ENCODE measurements around the gene INPP5D.

INPP5D gene

DNA sequence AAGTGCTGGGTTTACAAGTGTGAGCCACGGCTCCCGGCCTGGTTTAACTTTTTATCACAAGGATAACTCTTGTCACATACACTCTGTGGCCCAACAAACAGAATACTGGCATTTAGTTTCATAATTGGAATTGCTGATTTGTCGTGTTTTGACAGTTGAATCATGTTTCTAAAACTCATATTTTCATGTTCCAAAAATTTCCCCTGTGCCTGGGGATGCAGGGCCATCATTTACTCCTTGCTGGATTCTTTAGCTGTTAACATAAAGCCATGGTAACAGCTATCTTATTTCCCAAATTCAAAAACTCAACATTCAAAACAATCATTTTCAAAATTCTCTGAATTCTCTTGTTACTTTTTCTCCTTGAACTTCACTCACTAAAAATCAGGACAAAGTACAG is 174.9 kb downstream of the INPP5D start:
- TF ChIP-seq, protein P1, sequence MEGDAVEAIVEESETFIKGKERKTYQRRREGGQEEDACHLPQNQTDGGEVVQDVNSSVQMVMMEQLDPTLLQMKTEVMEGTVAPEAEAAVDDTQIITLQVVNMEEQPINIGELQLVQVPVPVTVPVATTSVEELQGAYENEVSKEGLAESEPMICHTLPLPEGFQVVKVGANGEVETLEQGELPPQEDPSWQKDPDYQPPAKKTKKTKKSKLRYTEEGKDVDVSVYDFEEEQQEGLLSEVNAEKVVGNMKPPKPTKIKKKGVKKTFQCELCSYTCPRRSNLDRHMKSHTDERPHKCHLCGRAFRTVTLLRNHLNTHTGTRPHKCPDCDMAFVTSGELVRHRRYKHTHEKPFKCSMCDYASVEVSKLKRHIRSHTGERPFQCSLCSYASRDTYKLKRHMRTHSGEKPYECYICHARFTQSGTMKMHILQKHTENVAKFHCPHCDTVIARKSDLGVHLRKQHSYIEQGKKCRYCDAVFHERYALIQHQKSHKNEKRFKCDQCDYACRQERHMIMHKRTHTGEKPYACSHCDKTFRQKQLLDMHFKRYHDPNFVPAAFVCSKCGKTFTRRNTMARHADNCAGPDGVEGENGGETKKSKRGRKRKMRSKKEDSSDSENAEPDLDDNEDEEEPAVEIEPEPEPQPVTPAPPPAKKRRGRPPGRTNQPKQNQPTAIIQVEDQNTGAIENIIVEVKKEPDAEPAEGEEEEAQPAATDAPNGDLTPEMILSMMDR (IDR thresholded peaks at IDR 0.05; ENCODE audit: low read depth, low read length) = no peak
- Histone ChIP-seq H3K27ac (no peak overlapping the region), H3K9me3 (ENCODE audit: severe bottlenecking) (no peaks in the 10 kb centered on the region)

GRCh38 chr2:233235977-233236376 is 175.8 kb downstream of the INPP5D start:
- H3K27me3 ChIP-seq (ENCODE audit: insufficient read depth, low read depth, severe bottlenecking) = no peaks in the 10 kb centered on the region
- H3K36me3 ChIP-seq = no peaks in the 10 kb centered on the region
- H3K27ac ChIP-seq = no peak overlapping the region
- TF ChIP-seq, protein P1 (IDR thresholded peaks at IDR 0.05; ENCODE audit: low read depth, low read length) = no peak
- no peaks in the 10 kb centered on the region for H3K9me3 ChIP-seq (ENCODE audit: severe bottlenecking)
- no peak overlapping the region for H3K4me3 ChIP-seq (ENCODE audit: low read depth, low read length)
- DNase-seq = no peak

More for the DNA sequence above, 174.9 kb downstream of the INPP5D start:
- no peaks in the 10 kb centered on the region for H3K36me3 ChIP-seq
- no peak overlapping the region for H3K4me3 ChIP-seq (ENCODE audit: low read depth, low read length)
- H3K27me3 ChIP-seq (ENCODE audit: insufficient read depth, low read depth, severe bottlenecking) = no peaks in the 10 kb centered on the region
- DNase-seq = no peak

DNA sequence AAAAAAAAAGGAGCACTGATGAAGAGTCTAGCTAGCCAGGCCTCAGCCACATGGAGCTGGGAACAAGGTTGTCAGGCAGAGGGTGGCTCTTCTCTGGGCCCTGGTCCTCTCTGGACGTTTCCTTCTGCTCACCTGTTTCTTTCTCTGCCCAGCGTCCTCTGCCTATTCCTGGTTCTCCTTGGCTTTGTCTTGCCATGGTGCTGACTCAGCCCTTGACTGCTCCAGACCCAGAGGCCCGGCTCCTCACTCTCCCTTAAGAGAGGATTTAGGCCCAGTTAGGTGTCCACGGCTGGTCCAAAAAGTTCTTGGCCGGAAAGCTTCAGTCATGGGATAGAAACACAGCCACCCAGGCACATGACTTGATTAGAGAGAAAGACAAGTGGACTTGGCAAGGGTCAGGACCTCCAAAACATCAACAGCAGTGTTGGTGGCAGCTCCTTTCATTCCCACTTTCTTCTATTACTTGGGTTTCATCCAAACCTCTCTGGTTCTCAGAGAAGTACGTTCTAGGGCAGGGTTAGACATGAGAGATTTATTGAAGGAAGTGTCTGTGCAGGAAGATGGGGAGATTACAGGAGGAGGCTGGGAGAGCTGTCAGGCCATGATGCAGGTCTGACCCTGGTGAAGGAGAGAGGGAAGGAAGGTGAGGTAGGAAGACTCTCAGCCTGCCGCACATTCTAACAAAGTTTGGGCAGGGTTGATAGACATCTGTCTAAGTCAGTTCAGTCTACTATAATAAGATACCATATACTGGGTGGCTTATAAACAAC is 176.9 kb downstream of the INPP5D start:
- TF ChIP-seq, protein P1 (IDR thresholded peaks at IDR 0.05; ENCODE audit: low read depth, low read length) = no peak
- no peaks in the 10 kb centered on the region for H3K36me3 ChIP-seq
- H3K27me3 ChIP-seq (ENCODE audit: insufficient read depth, low read depth, severe bottlenecking) = no peaks in the 10 kb centered on the region
- H3K27ac ChIP-seq = no peak overlapping the region
- H3K4me3 ChIP-seq (ENCODE audit: low read depth, low read length) = no peak overlapping the region
- no peak for DNase-seq
- no peaks in the 10 kb centered on the region for H3K9me3 ChIP-seq (ENCODE audit: severe bottlenecking)

DNA sequence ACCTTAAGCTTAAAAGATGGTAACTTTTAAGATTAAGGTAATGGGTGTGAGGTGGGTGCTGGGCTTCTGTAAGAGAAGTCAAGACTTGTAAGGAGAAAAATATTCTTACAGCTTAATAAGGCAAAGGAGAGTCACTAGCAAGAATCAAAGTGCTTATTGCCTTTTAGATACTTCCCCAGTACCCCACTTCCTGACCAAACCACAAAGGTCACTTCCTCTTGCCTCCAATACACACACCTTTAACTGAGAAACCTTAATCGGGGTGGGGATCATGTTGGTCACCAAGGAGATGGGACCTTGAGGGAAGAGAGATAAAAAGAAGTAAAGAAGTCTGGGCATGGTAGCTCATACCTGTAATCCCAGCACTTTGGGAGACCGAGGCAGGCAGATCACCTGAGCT is 180.8 kb downstream of the INPP5D start:
- TF ChIP-seq, protein P1 (IDR thresholded peaks at IDR 0.05; ENCODE audit: low read depth, low read length) = no peak
- H3K27ac ChIP-seq = no peak overlapping the region
- no peak for DNase-seq
- H3K9me3 ChIP-seq (ENCODE audit: severe bottlenecking) = no peaks in the 10 kb centered on the region
- H3K27me3 ChIP-seq (ENCODE audit: insufficient read depth, low read depth, severe bottlenecking) = no peaks in the 10 kb centered on the region
- H3K4me3 ChIP-seq (ENCODE audit: low read depth, low read length) = no peak overlapping the region
- H3K36me3 ChIP-seq = no peaks in the 10 kb centered on the region

GRCh38 chr2:233241803-233242202 is 181.7 kb downstream of the INPP5D start:
- no peak overlapping the region for H3K27ac ChIP-seq
- H3K4me3 ChIP-seq (ENCODE audit: low read depth, low read length) = no peak overlapping the region

More at GRCh38 chr2:233241803-233242202, 181.7 kb downstream of the INPP5D start:
- TF ChIP-seq, protein P1 (IDR thresholded peaks at IDR 0.05; ENCODE audit: low read depth, low read length) = no peak
- Histone ChIP-seq H3K9me3 (ENCODE audit: severe bottlenecking) (no peaks in the 10 kb centered on the region), H3K36me3 (no peaks in the 10 kb centered on the region), H3K27me3 (ENCODE audit: insufficient read depth, low read depth, severe bottlenecking) (no peaks in the 10 kb centered on the region)
- DNase-seq = no peak

All from WERI-Rb-1 (cell line).